Duodenal mucosa (tissue), 2 donors: ENCODE results near the gene NFIX.

Source experiments
- H3K27ac ChIP-seq: one replicate; pipeline ENCODE4 v1.7.0; 2013; ENCODE audit warnings: low read depth, low read length
- H3K27me3 ChIP-seq, 2 donors: one replicate each; pipeline ENCODE4 v1.7.0; 2013; ENCODE audit warnings: low read length in 2 of 2, control low read depth in 1 of 2; ENCODE audit not compliant: insufficient read depth in 2 of 2, control insufficient read depth in 1 of 2
- H3K36me3 ChIP-seq, 2 donors: one replicate each; pipeline ENCODE4 v1.7.0; 2013; ENCODE audit warnings: low read length in 2 of 2, control low read depth in 1 of 2; ENCODE audit not compliant: insufficient read depth in 2 of 2, control insufficient read depth in 1 of 2
- H3K4me1 ChIP-seq, 2 donors: one replicate each; pipeline ENCODE4 v1.7.0; 2013; ENCODE audit warnings: low read length in 2 of 2, control low read depth in 1 of 2; ENCODE audit not compliant: insufficient read depth in 2 of 2, control insufficient read depth in 1 of 2
- H3K4me3 ChIP-seq, 2 donors: one replicate each; pipeline ENCODE4 v1.7.0; 2013; ENCODE audit warnings: low read length in 2 of 2, low read depth in 1 of 2
- H3K9ac ChIP-seq, 2 donors: one replicate each; pipeline ENCODE4 v1.7.0; 2013; ENCODE audit warnings: low read length in 2 of 2, low read depth in 1 of 2
- H3K9me3 ChIP-seq, 2 donors: one replicate each; pipeline ENCODE4 v1.7.0; 2013; ENCODE audit warnings: low read length in 2 of 2, control low read depth in 1 of 2; ENCODE audit not compliant: control insufficient read depth in 1 of 2

Gene NFIX

GRCh38 chr19:13066226-13066625 lies 71.0 kb downstream of the NFIX start:
- H3K27ac ChIP-seq = no peak overlapping the region
- H3K9me3 ChIP-seq = no peaks in the 10 kb centered on the region
- no peak overlapping the region for H3K4me3 ChIP-seq
- H3K27me3 ChIP-seq = no peaks in the 10 kb centered on the region
- H3K4me1 ChIP-seq = peaks cover 29 to 51% of the 10 kb centered on the region in 2 donors
- no peaks in the 10 kb centered on the region for H3K36me3 ChIP-seq
- H3K9ac ChIP-seq = peak overlapping the region in 1 of 2 donors; percentile 47

- H3K27me3 ChIP-seq = no peaks in the 10 kb centered on the region
- peak overlapping the region in 1 of 2 donors; percentile 5 for H3K4me3 ChIP-seq
- peaks cover 23 to 44% of the 10 kb centered on the region in 2 donors for H3K4me1 ChIP-seq
- H3K27ac ChIP-seq = no peak overlapping the region
- no peak overlapping the region for H3K9ac ChIP-seq
- no peaks in the 10 kb centered on the region for H3K9me3 ChIP-seq
- H3K36me3 ChIP-seq = no peaks in the 10 kb centered on the region
These were observed 71.9 kb downstream of the NFIX start for GRCh38 chr19:13066933-13067807.

- peaks cover 3 to 4% of the 10 kb centered on the region in 2 donors for H3K36me3 ChIP-seq
- H3K9ac ChIP-seq = no peak overlapping the region
- no peaks in the 10 kb centered on the region for H3K9me3 ChIP-seq
- no peak overlapping the region for H3K4me3 ChIP-seq
- peaks cover 23 to 44% of the 10 kb centered on the region in 2 donors for H3K4me1 ChIP-seq
- H3K27ac ChIP-seq = no peak overlapping the region
- no peaks in the 10 kb centered on the region for H3K27me3 ChIP-seq
These were observed 73.0 kb downstream of the NFIX start for GRCh38 chr19:13068085-13068846.

- Histone ChIP-seq H3K9ac (no peak overlapping the region), H3K4me1 (peaks cover 23 to 44% of the 10 kb centered on the region in 2 donors), H3K27ac (no peak overlapping the region), H3K36me3 (peaks cover 5 to 12% of the 10 kb centered on the region in 2 donors), H3K9me3 (no peaks in the 10 kb centered on the region), H3K27me3 (no peaks in the 10 kb centered on the region), H3K4me3 (no peak overlapping the region)
These were observed 74.4 kb downstream of the NFIX start for GRCh38 chr19:13069415-13070359.

- Histone ChIP-seq H3K36me3 (peaks cover 5 to 17% of the 10 kb centered on the region in 2 donors), H3K27me3 (no peaks in the 10 kb centered on the region), H3K4me1 (peaks cover 23 to 44% of the 10 kb centered on the region in 2 donors), H3K4me3 (no peak overlapping the region), H3K9me3 (no peaks in the 10 kb centered on the region), H3K9ac (no peak overlapping the region), H3K27ac (no peak overlapping the region)
These were observed 75.3 kb downstream of the NFIX start for GRCh38 chr19:13070425-13071140.

- Histone ChIP-seq H3K9me3 (no peaks in the 10 kb centered on the region), H3K4me1 (peaks cover 17 to 38% of the 10 kb centered on the region in 2 donors), H3K9ac (no peak overlapping the region), H3K36me3 (peaks cover 5 to 25% of the 10 kb centered on the region in 2 donors), H3K4me3 (no peak overlapping the region), H3K27ac (no peak overlapping the region), H3K27me3 (no peaks in the 10 kb centered on the region)
These were observed 76.3 kb downstream of the NFIX start for GRCh38 chr19:13071444-13072187.

GRCh38 chr19:13072188-13072908 lies 77.1 kb downstream of the NFIX start:
- Histone ChIP-seq H3K27ac (no peak overlapping the region), H3K9me3 (no peaks in the 10 kb centered on the region), H3K36me3 (peaks cover 5 to 26% of the 10 kb centered on the region in 2 donors), H3K4me3 (no peak overlapping the region), H3K4me1 (peaks cover 12 to 38% of the 10 kb centered on the region in 2 donors), H3K27me3 (no peaks in the 10 kb centered on the region), H3K9ac (no peak overlapping the region)

GRCh38 chr19:13073263-13073662 lies 78.0 kb downstream of the NFIX start:
- Histone ChIP-seq H3K27ac (no peak overlapping the region), H3K9ac (no peak overlapping the region), H3K36me3 (peaks cover 5 to 26% of the 10 kb centered on the region in 2 donors), H3K4me3 (no peak overlapping the region), H3K4me1 (peaks cover 16 to 38% of the 10 kb centered on the region in 2 donors), H3K27me3 (no peaks in the 10 kb centered on the region), H3K9me3 (no peaks in the 10 kb centered on the region)
